Spleen (tissue), 11 donors: ENCODE results near the gene TINAG. TPM values are rescaled to one million over a fixed set of nuclear protein-coding genes. Genes with fewer than 3 reads are reported as not detected.

Experiments used
- DNase-seq: peaks from one replicate; pipeline ENCODE4 v3.0.0-alpha.2; 2020
- H3K27ac ChIP-seq, 8 donors: fragments of 200-600 bp; sonication (generic) in 7 of 8; 1 replicate in 4 of 8; 2 replicates in 4 of 8; pipeline versions ENCODE4 v1.5.0 to v1.8.0; 2016 to 2021; ENCODE audit warnings: inconsistent platforms in 4 of 8, mild to moderate bottlenecking in 4 of 8, moderate library complexity in 1 of 8
- H3K27me3 ChIP-seq, 7 donors: fragments of 200-600 bp; sonication (generic) in 6 of 7; replicated peaks in 1 of 7; 1 replicate in 4 of 7; 2 replicates in 3 of 7; pipeline versions ENCODE4 v1.5.0 to v1.8.0; 2016 to 2021; ENCODE audit warnings: inconsistent platforms in 3 of 7, mild to moderate bottlenecking in 1 of 7
- H3K36me3 ChIP-seq, 6 donors: fragments of 200-600 bp; sonication (generic) in 5 of 6; 1 replicate in 4 of 6; 2 replicates in 2 of 6; pipeline versions ENCODE4 v1.5.0 to v1.8.0; 2016 to 2021; ENCODE audit warnings: inconsistent platforms in 2 of 6
- H3K4me1 ChIP-seq, 6 donors: fragments of 200-600 bp; sonication (generic) in 5 of 6; 1 replicate in 3 of 6; 2 replicates in 3 of 6; pipeline versions ENCODE4 v1.5.0 to v1.8.0; 2016 to 2021; ENCODE audit warnings: inconsistent platforms in 3 of 6
- H3K4me3 ChIP-seq, 8 donors: fragments of 200-600 bp; sonication (generic) in 7 of 8; 1 replicate in 4 of 8; 2 replicates in 4 of 8; pipeline versions ENCODE4 v1.5.0 to v1.8.0; 2016 to 2021; ENCODE audit warnings: inconsistent platforms in 4 of 8, mild to moderate bottlenecking in 4 of 8, moderate library complexity in 2 of 8
- H3K9me3 ChIP-seq, 8 donors: fragments of 200-600 bp; sonication (generic) in 7 of 8; 1 replicate in 4 of 8; 2 replicates in 4 of 8; pipeline versions ENCODE4 v1.5.0 to v1.8.0; 2016 to 2021; ENCODE audit warnings: inconsistent platforms in 4 of 8
- POLR2A ChIP-seq, 3 donors: fragments of 450-650 bp; IDR thresholded peaks; one replicate each; pipeline ENCODE4 v1.5.1; 2017; ENCODE audit warnings: antibody characterized with exemption in 3 of 3, mild to moderate bottlenecking in 1 of 3
- POLR2AphosphoS5 ChIP-seq, 3 donors: sonication (generic); formaldehyde crosslinking; IDR thresholded peaks; one replicate each; pipeline ENCODE4 v1.5.1; 2017; ENCODE audit warnings: antibody characterized with exemption in 3 of 3
- WGBS, 5 donors: extraction: QIAGEN DNeasy Blood & Tissue Kit in 3 of 5; methylation state at CpG; one replicate each; pipeline versions ENCODE4 v1.1.5 to v1.1.7; 2013 to 2018; 5-methylcytosine and 5-hydroxymethylcytosine counted together
- intact Hi-C: fragments of 100-400 bp; cut with DNase I; formaldehyde crosslinking; loops from one replicate; pipeline ENCODE4 v1.15.0; 2023; ENCODE audit warnings: low total_unique reads
- polyA plus RNA-seq, 3 donors: library from polyadenylated mRNA; stranded (reverse); fragments of 200-250 nt; gene quantifications; one replicate each; pipeline ENCODE4 v1.2.1, GENCODE V29; 2013
- total RNA-seq, 7 donors: library from RNA; depleted of rRNA in 3 of 7; stranded (reverse); fragments of >200 nt in 3 of 7; fragmentation: NEBNext Ultra II Directional in 4 of 7; extraction: Animal tissue kit (Norgen Biotek cat#: 25700) in 4 of 7; gene quantifications; one replicate each; pipeline versions ENCODE4 v1.1.0 to v1.2.1, GENCODE V29; 2016 to 2021
- TF ChIP-seq, protein P1 (sequence below), 11 experiments: fragments of 200-600 bp in 7 of 11; fragments of 450-650 bp in 4 of 11; sonication (generic) in 4 of 11; IDR thresholded peaks in 8 of 11; conservative IDR thresholded peaks in 3 of 11; 1 replicate in 7 of 11; 2 replicates in 4 of 11; pipeline versions ENCODE4 v1.4.0 to v1.8.0; 2016 to 2021; ENCODE audit warnings: antibody characterized with exemption in 11 of 11, inconsistent platforms in 4 of 11, mild to moderate bottlenecking in 1 of 11
- donor health status: healthy with polysubstance abuse.
- donor health status: DM: no; HTN: no; CAD: no; lungs with moderate emphysema.
- donor health status: DM: no; HTN: no; CAD: no.
- donor health status: Bipolar disorder and iron deficiency.
- donor health status: healthy.
- donor health status: DM: no; HTN: no; CAD: no.
- donor health status: DM: yes; HTN: yes; CAD: no.

TINAG gene
- total and polyA plus RNA-seq, 10 donors: not detected

DNA sequence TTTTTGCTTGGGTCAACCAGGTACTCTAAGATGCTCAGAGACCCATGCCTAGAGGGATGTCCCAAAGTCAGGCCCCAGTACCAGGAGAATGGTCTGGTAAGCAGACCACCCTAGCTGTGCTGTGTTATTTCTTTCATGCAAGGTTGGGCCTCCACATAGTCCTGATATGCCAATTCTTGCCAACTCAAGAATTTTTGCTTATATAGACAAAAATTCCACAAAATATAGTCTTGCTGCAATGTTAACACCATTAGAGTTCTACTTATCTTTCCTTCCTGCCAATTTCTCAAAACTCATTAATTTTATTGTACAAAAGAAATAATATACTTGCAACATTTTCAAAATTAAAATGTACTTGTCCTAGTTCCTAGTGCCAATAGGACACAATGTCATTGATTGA, 33.9 kb upstream of the TINAG start:
- no peaks in the 10 kb centered on the region for H3K9me3 ChIP-seq
- no peak overlapping the region for H3K27ac ChIP-seq
- H3K27me3 ChIP-seq: no peaks in the 10 kb centered on the region
- TF ChIP-seq POLR2A (IDR thresholded peaks at IDR 0.05) (no peak), POLR2AphosphoS5 (IDR thresholded peaks at IDR 0.05) (no peak)
- TF ChIP-seq, protein P1, sequence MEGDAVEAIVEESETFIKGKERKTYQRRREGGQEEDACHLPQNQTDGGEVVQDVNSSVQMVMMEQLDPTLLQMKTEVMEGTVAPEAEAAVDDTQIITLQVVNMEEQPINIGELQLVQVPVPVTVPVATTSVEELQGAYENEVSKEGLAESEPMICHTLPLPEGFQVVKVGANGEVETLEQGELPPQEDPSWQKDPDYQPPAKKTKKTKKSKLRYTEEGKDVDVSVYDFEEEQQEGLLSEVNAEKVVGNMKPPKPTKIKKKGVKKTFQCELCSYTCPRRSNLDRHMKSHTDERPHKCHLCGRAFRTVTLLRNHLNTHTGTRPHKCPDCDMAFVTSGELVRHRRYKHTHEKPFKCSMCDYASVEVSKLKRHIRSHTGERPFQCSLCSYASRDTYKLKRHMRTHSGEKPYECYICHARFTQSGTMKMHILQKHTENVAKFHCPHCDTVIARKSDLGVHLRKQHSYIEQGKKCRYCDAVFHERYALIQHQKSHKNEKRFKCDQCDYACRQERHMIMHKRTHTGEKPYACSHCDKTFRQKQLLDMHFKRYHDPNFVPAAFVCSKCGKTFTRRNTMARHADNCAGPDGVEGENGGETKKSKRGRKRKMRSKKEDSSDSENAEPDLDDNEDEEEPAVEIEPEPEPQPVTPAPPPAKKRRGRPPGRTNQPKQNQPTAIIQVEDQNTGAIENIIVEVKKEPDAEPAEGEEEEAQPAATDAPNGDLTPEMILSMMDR (IDR thresholded peaks at IDR 0.05 in 8 of 11, conservative IDR thresholded peaks at IDR 0.05 in 3 of 11): no peak
- H3K4me3 ChIP-seq: no peak overlapping the region
- intact Hi-C loops: no loop called here
- no peaks in the 10 kb centered on the region for H3K4me1 ChIP-seq
- no peaks in the 10 kb centered on the region for H3K36me3 ChIP-seq
- no peak for DNase-seq

DNA sequence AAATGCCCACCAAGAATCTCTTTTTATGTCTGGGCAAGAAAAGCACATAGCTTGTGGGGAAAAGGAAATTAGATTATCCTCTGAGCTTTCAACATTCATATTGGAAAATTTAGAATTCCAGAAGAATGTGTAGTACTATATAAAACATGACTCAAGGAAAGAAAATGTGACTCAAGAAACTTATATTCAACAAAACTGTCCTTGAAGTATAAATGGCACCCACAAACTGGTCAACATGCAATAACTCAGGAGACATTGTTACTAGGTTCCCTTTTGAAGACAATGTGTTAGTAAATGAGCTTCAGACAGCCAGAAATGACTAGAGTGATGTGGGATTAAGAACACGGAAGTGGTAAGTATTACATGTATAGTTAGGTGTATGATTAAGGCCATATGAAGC, 26.1 kb upstream of the TINAG start:
- no peaks in the 10 kb centered on the region for H3K27me3 ChIP-seq
- 78 to 94% (median 90%) methylated on average over 1 of the region's 1 CpG for WGBS, 5 donors
- intact Hi-C loops: no loop called here
- H3K4me1 ChIP-seq: no peaks in the 10 kb centered on the region
- H3K4me3 ChIP-seq: no peak overlapping the region
- no peak overlapping the region for H3K27ac ChIP-seq
- no peaks in the 10 kb centered on the region for H3K36me3 ChIP-seq
- TF ChIP-seq POLR2AphosphoS5 (IDR thresholded peaks at IDR 0.05): no peak
- TF ChIP-seq, protein P1 (IDR thresholded peaks at IDR 0.05 in 8 of 11, conservative IDR thresholded peaks at IDR 0.05 in 3 of 11): no peak
- no peak for TF ChIP-seq POLR2A (IDR thresholded peaks at IDR 0.05)
- DNase-seq: no peak
- H3K9me3 ChIP-seq: no peaks in the 10 kb centered on the region

DNA sequence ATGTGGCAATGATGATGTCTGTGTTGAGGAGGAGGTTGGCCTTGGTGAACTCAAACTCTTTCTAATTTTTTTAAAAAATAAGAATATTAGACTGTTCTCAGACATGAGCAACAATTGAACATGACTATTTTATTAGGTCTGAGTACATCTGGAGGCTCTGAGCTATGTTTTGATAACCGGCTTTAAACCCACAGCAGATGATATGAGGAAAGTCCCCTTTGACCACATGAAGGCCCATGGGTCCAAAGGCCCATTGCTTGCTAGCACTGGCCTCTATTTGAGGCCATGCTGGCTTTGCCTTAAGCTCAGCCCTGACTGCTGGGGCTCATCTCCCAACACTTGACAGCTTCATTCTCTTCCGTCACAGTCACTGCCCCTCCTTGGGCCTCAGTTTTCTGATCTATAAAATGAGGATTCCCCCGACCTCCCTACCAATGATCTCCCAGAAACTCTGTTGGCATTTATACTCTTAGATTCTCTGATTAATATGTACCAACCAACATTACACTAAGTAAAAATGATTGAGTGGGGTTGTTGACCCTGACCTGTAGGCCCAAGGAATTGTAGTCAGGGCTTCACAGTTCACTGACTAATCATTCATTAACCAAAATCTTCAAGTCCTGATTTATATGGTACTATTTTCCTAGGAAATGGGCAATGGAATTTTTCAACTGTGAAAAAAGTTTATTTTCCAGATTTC, 23.9 kb upstream of the TINAG start:
- Histone ChIP-seq H3K36me3 (no peaks in the 10 kb centered on the region), H3K9me3 (no peaks in the 10 kb centered on the region), H3K4me3 (no peak overlapping the region), H3K27me3 (no peaks in the 10 kb centered on the region), H3K27ac (no peak overlapping the region), H3K4me1 (no peaks in the 10 kb centered on the region)
- WGBS, 5 donors: 68 to 88% (median 81%) methylated on average over 3 of the region's 3 CpGs
- DNase-seq: no peak
- TF ChIP-seq, protein P1 (IDR thresholded peaks at IDR 0.05 in 8 of 11, conservative IDR thresholded peaks at IDR 0.05 in 3 of 11): no peak
- TF ChIP-seq POLR2A (IDR thresholded peaks at IDR 0.05): no peak
- TF ChIP-seq POLR2AphosphoS5 (IDR thresholded peaks at IDR 0.05): no peak
- intact Hi-C loops: no loop called here

DNA sequence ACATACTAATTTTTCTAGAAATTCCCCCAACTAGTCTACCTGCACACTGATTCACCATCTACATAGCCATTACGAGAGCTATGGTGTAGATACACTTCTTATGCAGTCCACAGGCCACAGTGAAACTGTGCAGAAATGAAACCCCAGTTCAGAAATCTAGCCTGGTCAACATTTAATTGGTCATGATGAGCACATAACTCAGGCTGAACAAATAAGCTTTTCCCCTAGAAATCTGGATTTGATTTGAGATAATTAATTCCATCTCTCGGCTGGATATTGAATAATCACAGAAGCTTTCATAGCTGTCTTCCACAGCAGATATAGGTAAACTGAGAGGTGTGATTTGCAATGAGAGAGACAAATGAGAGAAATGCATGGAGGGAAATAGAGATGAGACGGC, 22.6 kb upstream of the TINAG start:
- intact Hi-C loops: no loop called here
- H3K27me3 ChIP-seq: no peaks in the 10 kb centered on the region
- H3K27ac ChIP-seq: no peak overlapping the region
- TF ChIP-seq POLR2AphosphoS5 (IDR thresholded peaks at IDR 0.05): no peak
- no peak for TF ChIP-seq POLR2A (IDR thresholded peaks at IDR 0.05)
- TF ChIP-seq, protein P1 (IDR thresholded peaks at IDR 0.05 in 8 of 11, conservative IDR thresholded peaks at IDR 0.05 in 3 of 11): no peak
- no peak for DNase-seq
- H3K9me3 ChIP-seq: no peaks in the 10 kb centered on the region
- no peak overlapping the region for H3K4me3 ChIP-seq
- H3K36me3 ChIP-seq: no peaks in the 10 kb centered on the region
- no peaks in the 10 kb centered on the region for H3K4me1 ChIP-seq
- 76 to 88% (median 85%) methylated on average over 3 of the region's 3 CpGs for WGBS, 5 donors
